Liver (tissue), 9 donors: ENCODE measurements around the gene LAMTOR4. TPM values are rescaled to one million over a fixed set of nuclear protein-coding genes. Genes with fewer than 3 reads are reported as not detected.

ENCODE experiments used
- DNase-seq: peaks from one replicate; pipeline ENCODE4 v3.0.0-alpha.2; 2017; ENCODE audit warnings: low spot score
- H3K27ac ChIP-seq, 2 donors: one replicate each; pipeline ENCODE4 v1.7.0; 2013; ENCODE audit warnings: inconsistent platforms in 2 of 2, low read length in 2 of 2, control low read depth in 1 of 2, low read depth in 1 of 2, mild to moderate bottlenecking in 1 of 2
- H3K27me3 ChIP-seq, 4 donors: one replicate each; pipeline versions ENCODE4 v1.6.1 to v1.7.0; 2013; ENCODE audit warnings: low read length in 3 of 4, inconsistent platforms in 1 of 4, mild to moderate bottlenecking in 1 of 4, moderate library complexity in 1 of 4; ENCODE audit not compliant: control insufficient read depth in 4 of 4, insufficient read depth in 4 of 4
- H3K36me3 ChIP-seq, 4 donors: one replicate each; pipeline versions ENCODE4 v1.6.1 to v1.7.0; 2013; ENCODE audit warnings: low read length in 3 of 4, mild to moderate bottlenecking in 3 of 4, low read depth in 1 of 4, moderate library complexity in 1 of 4; ENCODE audit not compliant: control insufficient read depth in 4 of 4, insufficient read depth in 3 of 4
- H3K4me1 ChIP-seq, 4 donors: one replicate each; pipeline versions ENCODE4 v1.6.1 to v1.7.0; 2013; ENCODE audit warnings: low read length in 3 of 4, mild to moderate bottlenecking in 3 of 4, moderate library complexity in 1 of 4; ENCODE audit not compliant: control insufficient read depth in 4 of 4, insufficient read depth in 4 of 4
- H3K4me3 ChIP-seq, 3 donors: one replicate each; pipeline versions ENCODE4 v1.6.1 to v1.7.0; 2013; ENCODE audit warnings: low read length in 3 of 3, control low read depth in 1 of 3, low read depth in 1 of 3, mild to moderate bottlenecking in 1 of 3
- H3K9ac ChIP-seq, 2 donors: one replicate each; pipeline ENCODE4 v1.7.0; 2013; ENCODE audit warnings: low read length in 2 of 2, mild to moderate bottlenecking in 2 of 2, moderate library complexity in 2 of 2, control low read depth in 1 of 2, low read depth in 1 of 2
- H3K9me3 ChIP-seq, 4 donors: one replicate each; pipeline versions ENCODE4 v1.6.1 to v1.7.0; 2013; ENCODE audit warnings: low read length in 3 of 4; ENCODE audit not compliant: control insufficient read depth in 4 of 4
- ATF3 ChIP-seq: IDR thresholded peaks from 2 replicates; pipeline ENCODE4 v1.6.1; 2016; ENCODE audit warnings: antibody characterized with exemption
- CTCF ChIP-seq: fragments of 150-350 bp; IDR thresholded peaks from 2 replicates; pipeline ENCODE4 v1.5.1; 2017; ENCODE audit warnings: improper control_type of control experiment, low read depth, low read length; ENCODE audit not compliant: missing input control
- EGR1 ChIP-seq, 2 donors: IDR thresholded peaks; 2 replicates each; pipeline ENCODE4 v1.6.1; 2016 to 2018; ENCODE audit warnings: antibody characterized with exemption in 2 of 2, low read depth in 2 of 2
- FOXA1 ChIP-seq: IDR thresholded peaks from 2 replicates; pipeline ENCODE4 v1.6.1; 2016; ENCODE audit warnings: antibody characterized with exemption
- FOXA2 ChIP-seq: IDR thresholded peaks from 2 replicates; pipeline ENCODE4 v1.6.1; 2016; ENCODE audit warnings: antibody characterized with exemption
- GABPA ChIP-seq, 2 donors: IDR thresholded peaks in 1 of 2; conservative IDR thresholded peaks in 1 of 2; 2 replicates each; pipeline ENCODE4 v1.6.1; 2016; ENCODE audit warnings: antibody characterized with exemption in 2 of 2, mild to moderate bottlenecking in 1 of 2, moderate library complexity in 1 of 2
- HNF4A ChIP-seq, 2 donors: conservative IDR thresholded peaks; 2 replicates each; pipeline ENCODE4 v1.6.1; 2016; ENCODE audit warnings: antibody characterized with exemption in 2 of 2, mild to moderate bottlenecking in 2 of 2
- HNF4G ChIP-seq: IDR thresholded peaks from 2 replicates; pipeline ENCODE4 v1.6.1; 2016; ENCODE audit warnings: antibody characterized with exemption
- JUND ChIP-seq, 2 donors: IDR thresholded peaks; 2 replicates each; pipeline ENCODE4 v1.6.1; 2016; ENCODE audit warnings: antibody characterized with exemption in 2 of 2
- MAX ChIP-seq: IDR thresholded peaks from 2 replicates; pipeline ENCODE4 v1.6.1; 2016; ENCODE audit warnings: antibody characterized with exemption
- NR2F2 ChIP-seq: IDR thresholded peaks from 2 replicates; pipeline ENCODE4 v1.6.1; 2016; ENCODE audit warnings: antibody characterized with exemption
- RAD21 ChIP-seq, 2 donors: IDR thresholded peaks; 2 replicates each; pipeline ENCODE4 v1.6.1; 2016; ENCODE audit warnings: antibody characterized with exemption in 2 of 2, mild to moderate bottlenecking in 2 of 2
- REST ChIP-seq: IDR thresholded peaks from 2 replicates; pipeline ENCODE4 v1.6.1; 2016; ENCODE audit warnings: antibody characterized with exemption, mild to moderate bottlenecking
- RXRA ChIP-seq, 2 donors: IDR thresholded peaks; 2 replicates each; pipeline ENCODE4 v1.6.1; 2017 to 2018; ENCODE audit warnings: antibody characterized with exemption in 2 of 2, mild to moderate bottlenecking in 1 of 2
- SP1 ChIP-seq: IDR thresholded peaks from 2 replicates; pipeline ENCODE4 v1.6.1; 2018; ENCODE audit warnings: antibody characterized with exemption, mild to moderate bottlenecking
- TAF1 ChIP-seq: conservative IDR thresholded peaks from 2 replicates; pipeline ENCODE4 v1.6.1; 2016; ENCODE audit warnings: antibody characterized with exemption, mild to moderate bottlenecking
- YY1 ChIP-seq: IDR thresholded peaks from 2 replicates; pipeline ENCODE4 v1.6.1; 2016; ENCODE audit warnings: antibody characterized with exemption, mild to moderate bottlenecking
- ZBTB33 ChIP-seq: IDR thresholded peaks from 2 replicates; pipeline ENCODE4 v1.6.1; 2016; ENCODE audit warnings: antibody characterized with exemption
- WGBS: extraction: QIAGEN DNeasy Blood & Tissue Kit; methylation state at CpG from one replicate; pipeline ENCODE4 v1.1.7; 2013; 5-methylcytosine and 5-hydroxymethylcytosine counted together
- polyA plus RNA-seq, 2 donors: library from polyadenylated mRNA; stranded (reverse) in 1 of 2; unstranded in 1 of 2; fragments of 200-250 nt in 1 of 2; fragments of >200 nt in 1 of 2; fragmentation: Nextera tagmentation in 1 of 2; extraction: Ambion mirVana in 1 of 2; gene quantifications; one replicate each; pipeline versions ENCODE4 v1.2.1 to v1.2.3, GENCODE V29; 2013 to 2015
- total RNA-seq, 2 donors: library from RNA; depleted of rRNA; stranded (reverse); fragments of >200 nt; gene quantifications; one replicate each; pipeline ENCODE4 v1.2.3, GENCODE V29; 2014
- donor health status: healthy.
- donor health status: healthy.
- donor health status: healthy.
- donor health status: healthy.
- donor health status: healthy.

LAMTOR4 gene
- total and polyA plus RNA-seq, 4 donors = 28.4 to 112 (median 57.7) TPM

GRCh38 chr7:100130608-100131453, 17.9 kb upstream of the LAMTOR4 start:
- TF ChIP-seq REST = peak; percentile 51
- no peak for TF ChIP-seq EGR1 (IDR thresholded peaks at IDR 0.05; ENCODE audit: low read depth in 2 of 2)
- TF ChIP-seq MAX = peak; percentile 77
- TF ChIP-seq YY1 = peak; percentile 72
- peak; percentile 76 for TF ChIP-seq CTCF
- TF ChIP-seq TAF1 = peak; percentile 35
- TF ChIP-seq FOXA2 = no peak
- TF ChIP-seq RXRA (IDR thresholded peaks at IDR 0.05) = peak; percentile 77 to 84
- TF ChIP-seq NR2F2 = peak; percentile 95
- peak; percentile 88 to 95 for TF ChIP-seq HNF4A (conservative IDR thresholded peaks at IDR 0.05)
- TF ChIP-seq SP1 = peak; percentile 97
- peak; percentile 63 to 73 for TF ChIP-seq JUND (IDR thresholded peaks at IDR 0.05)
- TF ChIP-seq HNF4G = peak; percentile 88
- peak in 1 of 2 donors; percentile 54 for TF ChIP-seq GABPA (IDR thresholded peaks at IDR 0.05 in 1 of 2, conservative IDR thresholded peaks at IDR 0.05 in 1 of 2)
- peak; percentile 76 to 81 for TF ChIP-seq RAD21 (IDR thresholded peaks at IDR 0.05)
- TF ChIP-seq ATF3 = peak; percentile 98
- TF ChIP-seq FOXA1 = peak; percentile 40
- TF ChIP-seq ZBTB33 = peak; percentile 49
- Histone ChIP-seq H3K9ac (peak overlapping the region in 1 of 2 donors; percentile 72), H3K27ac (peak overlapping the region; percentile 29 to 36), H3K27me3 (no peaks in the 10 kb centered on the region), H3K9me3 (no peaks in the 10 kb centered on the region), H3K4me3 (peak overlapping the region; percentile 23 to 53 (median 53)), H3K36me3 (no peaks in the 10 kb centered on the region), H3K4me1 (peaks cover 9 to 34% (median 18%) of the 10 kb centered on the region in 4 donors)
- 7% methylated on average over 24 of the region's 24 CpGs for WGBS
- DNase-seq = peak; percentile 91
